ENCODE measurements around the gene LETMD1.

The LETMD1 gene

GRCh38 chr12:51019927-51020326, 28.2 kb upstream of the LETMD1 start:
- H3K4me3 ChIP-seq (ENCODE audit: low read length) = no peak overlapping the region
- no peak for TF ChIP-seq ZNF274 (IDR thresholded peaks at IDR 0.05; ENCODE audit: low read depth, low read length)

- H3K4me3 ChIP-seq (ENCODE audit: low read length) = no peak overlapping the region
- no peak for TF ChIP-seq ZNF274 (IDR thresholded peaks at IDR 0.05; ENCODE audit: low read depth, low read length)
Observed at GRCh38 chr12:51020448-51021182, 27.5 kb upstream of the LETMD1 start.

GRCh38 chr12:51021694-51022093, 26.4 kb upstream of the LETMD1 start:
- TF ChIP-seq ZNF274 (IDR thresholded peaks at IDR 0.05; ENCODE audit: low read depth, low read length) = no peak
- H3K4me3 ChIP-seq (ENCODE audit: low read length) = peak overlapping the region; percentile 31; the same call in 1 of the 2 replicates

- peak overlapping the region; percentile 91; the same call in 1 of the 2 replicates for H3K4me3 ChIP-seq (ENCODE audit: low read length)
- TF ChIP-seq ZNF274 (IDR thresholded peaks at IDR 0.05; ENCODE audit: low read depth, low read length) = no peak
Observed at GRCh38 chr12:51023625-51024382, 24.3 kb upstream of the LETMD1 start.

- no peak for TF ChIP-seq ZNF274 (IDR thresholded peaks at IDR 0.05; ENCODE audit: low read depth, low read length)
- H3K4me3 ChIP-seq (ENCODE audit: low read length) = peak overlapping the region; percentile 91
Observed at GRCh38 chr12:51025338-51025835, 22.7 kb upstream of the LETMD1 start.

- peak within 1 kb of the TSS; percentile 91 for H3K4me3 ChIP-seq (ENCODE audit: low read length)
- TF ChIP-seq ZNF274 (IDR thresholded peaks at IDR 0.05; ENCODE audit: low read depth, low read length) = no peak
Observed at GRCh38 chr12:51025836-51026638, 22.1 kb upstream of the LETMD1 start, which contains the start of gene SLC11A2. TSS of gene SLC11A2 (minus strand) at chr12:51026384. CDS start at chr12:51010728, 15,656 bp downstream.

- no peak overlapping the region for H3K4me3 ChIP-seq (ENCODE audit: low read length)
- TF ChIP-seq ZNF274 (IDR thresholded peaks at IDR 0.05; ENCODE audit: low read depth, low read length) = no peak
Observed at GRCh38 chr12:51027342-51027835, 20.7 kb upstream of the LETMD1 start.

- no peak for TF ChIP-seq ZNF274 (IDR thresholded peaks at IDR 0.05; ENCODE audit: low read depth, low read length)
Observed at GRCh38 chr12:51028126-51028812, 19.9 kb upstream of the LETMD1 start.

GRCh38 chr12:51028813-51029150, 19.3 kb upstream of the LETMD1 start:
- H3K4me3 ChIP-seq (ENCODE audit: low read length) = no peak overlapping the region
- no peak for TF ChIP-seq ZNF274 (IDR thresholded peaks at IDR 0.05; ENCODE audit: low read depth, low read length)

More at GRCh38 chr12:51028126-51028812, 19.9 kb upstream of the LETMD1 start:
- H3K4me3 ChIP-seq (ENCODE audit: low read length) = no peak overlapping the region

GRCh38 chr12:51033048-51033447, 15.1 kb upstream of the LETMD1 start:
- H3K4me3 ChIP-seq (ENCODE audit: low read length) = no peak overlapping the region
- TF ChIP-seq ZNF274 (IDR thresholded peaks at IDR 0.05; ENCODE audit: low read depth, low read length) = no peak

- TF ChIP-seq ZNF274 (IDR thresholded peaks at IDR 0.05; ENCODE audit: low read depth, low read length) = no peak
- no peak overlapping the region for H3K4me3 ChIP-seq (ENCODE audit: low read length)
Observed at GRCh38 chr12:51033457-51034089, 14.6 kb upstream of the LETMD1 start.

- H3K4me3 ChIP-seq (ENCODE audit: low read length) = no peak overlapping the region
- no peak for TF ChIP-seq ZNF274 (IDR thresholded peaks at IDR 0.05; ENCODE audit: low read depth, low read length)
Observed at GRCh38 chr12:51036279-51036678, 11.8 kb upstream of the LETMD1 start.

- H3K4me3 ChIP-seq (ENCODE audit: low read length) = peak overlapping the region; percentile 95
- no peak for TF ChIP-seq ZNF274 (IDR thresholded peaks at IDR 0.05; ENCODE audit: low read depth, low read length)
Observed at GRCh38 chr12:51048661-51049251, 629 bp downstream of the LETMD1 start.
